PC-9 (cell line): ENCODE results near the gene HDAC2. TPM values are rescaled to one million over a fixed set of nuclear protein-coding genes. Genes with fewer than 3 reads are reported as not detected.
"Not testable (repeated sequence)": the region's sequence is repeated elsewhere in the genome, so short reads cannot be mapped to it uniquely, and the experiment has no call there.

ENCODE experiments used
- Bru-seq: library from RNA; stranded (reverse); fragments of 400-500 nt; gene quantifications from one replicate; lab custom pipeline; 2021; lab: Mats Ljungman, UMichigan
- BruChase-seq, 2 experiments: library from RNA; stranded (reverse); fragments of 400-500 nt; gene quantifications; one replicate each; lab custom pipeline; 2021; lab: Mats Ljungman, UMichigan
- BruUV-seq: library from RNA; stranded (reverse); fragments of 400-500 nt; replicated peaks from 2 replicates; lab custom pipeline; 2021; lab: Mats Ljungman, UMichigan
- CTCF ChIA-PET: fragments of 300-600 bp; sonication (Branson Sonifier 250); formaldehyde crosslinking; loops from one replicate; lab custom pipeline; 2022; ENCODE audit warnings: antibody characterized with exemption; lab: Charles Lee
- POLR2A ChIA-PET: fragments of 300-600 bp; sonication (Branson Sonifier 250); formaldehyde crosslinking; loops from one replicate; lab custom pipeline; 2022; ENCODE audit warnings: antibody characterized with exemption; ENCODE audit not compliant: unreplicated experiment; lab: Charles Lee
- DNase-seq, 2 experiments: peaks; one replicate each; pipeline versions ENCODE4 v3.0.0 to v3.0.0-alpha.2; 2015 to 2022; ENCODE audit warnings: mixed read lengths in 1 of 2
- H2AFZ ChIP-seq: fragments of 200-600 bp; sonication (generic); 2 replicates; pipeline ENCODE4 v1.8.1; 2017; ENCODE audit warnings: antibody characterized with exemption
- H3F3A ChIP-seq: fragments of 200-600 bp; sonication (generic); 2 replicates; pipeline ENCODE4 v1.8.1; 2017; ENCODE audit warnings: antibody characterized with exemption, mild to moderate bottlenecking, low read depth; ENCODE audit not compliant: insufficient read depth
- H3K27ac ChIP-seq: fragments of 200-600 bp; sonication (generic); 2 replicates; pipeline ENCODE4 v1.6.1; 2016; ENCODE audit warnings: mixed run types
- H3K27me3 ChIP-seq: fragments of 200-600 bp; sonication (generic); 2 replicates; pipeline ENCODE4 v1.6.1; 2016; ENCODE audit warnings: low read depth, mixed run types; ENCODE audit not compliant: insufficient read depth
- H3K36me3 ChIP-seq: fragments of 200-600 bp; sonication (generic); 2 replicates; pipeline ENCODE4 v1.6.1; 2016; ENCODE audit warnings: low read depth, mixed run types
- H3K4me1 ChIP-seq: fragments of 200-600 bp; sonication (generic); replicated peaks from 2 replicates; pipeline ENCODE4 v1.6.1; 2016; ENCODE audit warnings: mixed run types; ENCODE audit not compliant: insufficient read depth
- H3K4me2 ChIP-seq: fragments of 200-600 bp; sonication (generic); 2 replicates; pipeline ENCODE4 v1.6.1; 2017; ENCODE audit warnings: mixed run types
- H3K4me3 ChIP-seq: fragments of 200-600 bp; sonication (generic); 2 replicates; pipeline ENCODE4 v1.6.1; 2016; ENCODE audit warnings: mixed run types
- H3K79me2 ChIP-seq: fragments of 200-600 bp; sonication (generic); 2 replicates; pipeline ENCODE4 v1.6.1; 2017; ENCODE audit warnings: low read depth, mixed run types
- H3K9me2 ChIP-seq: fragments of 200-600 bp; sonication (generic); 2 replicates; pipeline ENCODE4 v1.8.1; 2017; ENCODE audit warnings: mild to moderate bottlenecking; ENCODE audit not compliant: insufficient read depth
- H3K9me3 ChIP-seq: fragments of 200-600 bp; sonication (generic); 2 replicates; pipeline ENCODE4 v1.8.1; 2016; ENCODE audit warnings: low read depth; ENCODE audit not compliant: insufficient read depth
- H4K20me1 ChIP-seq: fragments of 200-600 bp; sonication (generic); 2 replicates; pipeline ENCODE4 v1.8.1; 2017; ENCODE audit not compliant: insufficient read depth
- CTCF ChIP-seq: fragments of 200-600 bp; sonication (generic); conservative IDR thresholded peaks from 2 replicates; pipeline ENCODE4 v1.6.1; 2017; ENCODE audit warnings: mixed run types, antibody characterized with exemption, mild to moderate bottlenecking, moderate library complexity
- EZH2 ChIP-seq: fragments of 200-600 bp; sonication (generic); IDR thresholded peaks from 2 replicates; pipeline ENCODE4 v1.8.0; 2017; ENCODE audit warnings: antibody characterized with exemption, low read depth
- intact Hi-C: fragments of 100-400 bp; cut with micrococcal nuclease; formaldehyde crosslinking; loops from one replicate; pipeline ENCODE4 v1.10.0; 2022; ENCODE audit not compliant: unreplicated experiment
- long read RNA-seq: library from polyadenylated mRNA; stranded (forward); transcript quantifications from one replicate; pipeline ENCODE4 v2.0.0, GENCODE V29; 2022
- total RNA-seq: library from RNA; stranded (reverse); gene quantifications from 2 replicates; pipeline ENCODE4 v1.2.3, GENCODE V29; 2021

HDAC2 gene
- 129 and 131 TPM in 2 replicates for total RNA-seq
- percentile 95 among the genes with signal in this experiment for Bru-seq, nascent RNA
- BruChase-seq, experiment 1, labeled RNA remaining after a 2-hour chase: percentile 92 among the genes with signal in this experiment
- BruChase-seq, experiment 2, labeled RNA remaining after a 6-hour chase: percentile 94 among the genes with signal in this experiment
- long read RNA-seq, full-length matches to known transcripts: 218 of 236 reads
- long read RNA-seq, partial matches to known transcripts: 9 of 236 reads
- long read RNA-seq, other reads (novel, unspliced or antisense): 9 of 236 reads

- DNase-seq: peak; percentile 70 to 83
- peaks cover 39% of the 10 kb centered on the region for H4K20me1 ChIP-seq
- H3K27ac ChIP-seq: peak within 1 kb of the TSS; percentile 88
- H3F3A ChIP-seq: no peaks in the 10 kb centered on the region
- H3K4me2 ChIP-seq: peak within 1 kb of the TSS; percentile 85
- H3K9me3 ChIP-seq: no peaks in the 10 kb centered on the region
- ChIA-PET CTCF (no interaction called here), POLR2A (interaction anchor here (0.7 kb wide), 1 partner anchor 1656 kb away, joined by 3 read pairs; no protein-coding TSS in a partner anchor)
- H3K79me2 ChIP-seq: peaks cover 50% of the 10 kb centered on the region
- no peaks in the 10 kb centered on the region for H3K36me3 ChIP-seq
- BruUV-seq: no TSS peak
- TF ChIP-seq EZH2: no peak
- TF ChIP-seq CTCF: peak; percentile 24; the same call in 1 of the 2 replicates
- peak within 1 kb of the TSS; percentile 94 for H2AFZ ChIP-seq
- H3K4me1 ChIP-seq: peaks cover 26% of the 10 kb centered on the region
- no peaks in the 10 kb centered on the region for H3K27me3 ChIP-seq
- H3K9me2 ChIP-seq: 0 out of 2 replicates have a peak, but pooled peaks cover 3% of the 10 kb centered on the region
- H3K4me3 ChIP-seq: peak within 1 kb of the TSS; percentile 92
- intact Hi-C loops: loop anchor here (2.0 kb wide), 1 partner anchor 46 kb away; no protein-coding TSS in a partner anchor
Measured at GRCh38 chr6:113970805-113971676, at the start of gene HDAC2. Gene HDAC2 (minus strand): TSS chr6:113971148. CDS start chr6:113970908, 240 bp downstream.

GRCh38 chr6:114020196-114020595 lies 49.2 kb upstream of the HDAC2 start:
- POLR2A ChIA-PET: no interaction called here
- H3K4me2 ChIP-seq: no peak overlapping the region
- H3F3A ChIP-seq: no peaks in the 10 kb centered on the region
- DNase-seq: no peak
- H3K27ac ChIP-seq: no peak overlapping the region
- intact Hi-C loops: no loop called here
- H3K27me3 ChIP-seq: no peaks in the 10 kb centered on the region
- H3K4me3 ChIP-seq: no peak overlapping the region
- no peaks in the 10 kb centered on the region for H3K9me2 ChIP-seq
- peaks cover 3% of the 10 kb centered on the region for H3K4me1 ChIP-seq
- CTCF ChIA-PET: no interaction called here
- H3K9me3 ChIP-seq: no peaks in the 10 kb centered on the region
- H4K20me1 ChIP-seq: no peaks in the 10 kb centered on the region
- no peaks in the 10 kb centered on the region for H3K36me3 ChIP-seq
- BruUV-seq: no TSS peak
- no peak overlapping the region for H2AFZ ChIP-seq
- no peak for TF ChIP-seq CTCF
- H3K79me2 ChIP-seq: no peaks in the 10 kb centered on the region

- H3K4me1 ChIP-seq, H3K36me3 ChIP-seq, H3K27me3 ChIP-seq, H3K27ac ChIP-seq, H3K9me2 ChIP-seq, POLR2A ChIA-PET, H3K79me2 ChIP-seq, H3K4me3 ChIP-seq, H2AFZ ChIP-seq, BruUV-seq, H4K20me1 ChIP-seq, H3F3A ChIP-seq, H3K9me3 ChIP-seq, CTCF ChIA-PET: not testable (repeated sequence)
- intact Hi-C loops: loop anchor here (1.0 to 2.0 kb wide), 2 partner anchors 22 to 46 kb away; partner anchors contain the start of gene HDAC2
- H3K4me2 ChIP-seq: 0 out of 2 replicates have a peak overlapping the region, but pooled peaks have one; percentile 8
- peak; percentile 59 to 71 for DNase-seq
Measured at GRCh38 chr6:114017146-114017545, 46.2 kb upstream of the HDAC2 start.

- H3K79me2 ChIP-seq, H3K27me3 ChIP-seq, H3K4me1 ChIP-seq, H3K4me2 ChIP-seq, H3K36me3 ChIP-seq, H2AFZ ChIP-seq, H3K9me3 ChIP-seq, H3K9me2 ChIP-seq, CTCF ChIA-PET, intact Hi-C loops, POLR2A ChIA-PET, H4K20me1 ChIP-seq, BruUV-seq, H3K4me3 ChIP-seq, H3F3A ChIP-seq, H3K27ac ChIP-seq: not testable (repeated sequence)
- DNase-seq: peak in 1 of 2 experiments; percentile 14
Measured at GRCh38 chr6:114014106-114014505, 43.2 kb upstream of the HDAC2 start.

GRCh38 chr6:114011486-114011885 lies 40.5 kb upstream of the HDAC2 start:
- POLR2A ChIA-PET: interaction anchor here (0.6 kb wide), 1 partner anchor 162 kb away, joined by 4 read pairs; no protein-coding TSS in a partner anchor

More at GRCh38 chr6:114011486-114011885, 40.5 kb upstream of the HDAC2 start:
- H3K4me1 ChIP-seq, H3K27ac ChIP-seq, H3K9me2 ChIP-seq, H4K20me1 ChIP-seq, H3K36me3 ChIP-seq, H3K9me3 ChIP-seq, H3K79me2 ChIP-seq, H3K27me3 ChIP-seq, H3K4me2 ChIP-seq, CTCF ChIA-PET, H3F3A ChIP-seq, H3K4me3 ChIP-seq, H2AFZ ChIP-seq, BruUV-seq: not testable (repeated sequence)
- intact Hi-C loops: loop anchor here (2.0 kb wide), 1 partner anchor 15 kb away; no protein-coding TSS in a partner anchor
- DNase-seq: peak; percentile 40 to 46
